Measurements from ENCODE around the gene NKX2-4.
"Not testable (repeated sequence)": the region's sequence is repeated elsewhere in the genome, so short reads cannot be mapped to it uniquely, and the experiment has no call there.

Gene NKX2-4

DNA sequence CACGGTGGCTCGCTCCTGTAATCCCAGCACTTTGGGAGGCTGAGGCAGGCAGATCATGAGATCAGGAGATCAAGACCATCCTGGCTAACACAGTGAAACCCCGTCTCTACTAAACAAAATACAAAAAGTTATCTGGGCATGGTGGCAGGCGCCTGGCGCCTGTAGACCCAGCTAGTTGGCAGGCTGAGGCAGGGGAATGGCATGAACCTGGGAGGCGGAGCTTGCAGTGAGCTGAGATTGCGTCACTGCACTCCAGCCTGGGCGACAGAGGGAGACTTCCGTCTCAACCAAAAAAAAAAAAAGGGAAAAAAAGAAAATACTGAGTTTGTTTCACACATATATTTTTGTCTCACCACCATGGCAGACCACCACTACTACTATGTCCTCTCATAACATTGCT is 31.1 kb downstream of the NKX2-4 start:
- intact Hi-C loops (cut with DNase I); DNase-seq: not testable (repeated sequence)

DNA sequence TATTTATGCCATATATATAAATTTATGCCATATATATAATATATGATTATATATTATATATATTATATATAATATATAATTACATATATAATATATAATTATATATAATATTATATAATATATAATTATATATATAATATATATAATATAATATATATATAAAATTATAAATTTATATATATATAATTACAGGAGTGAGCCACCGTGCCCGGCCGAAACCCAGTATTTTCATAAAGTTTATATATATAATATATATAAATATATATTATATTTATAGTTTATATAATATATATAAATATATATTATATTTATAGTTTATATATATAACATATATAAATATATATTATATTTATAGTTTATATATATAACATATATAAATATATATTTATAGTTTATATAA is 31.6 kb downstream of the NKX2-4 start:
- peak in 2 of 10 donors; percentile 55 to 70 for DNase-seq
- intact Hi-C loops (cut with DNase I) = no loop called here

DNA sequence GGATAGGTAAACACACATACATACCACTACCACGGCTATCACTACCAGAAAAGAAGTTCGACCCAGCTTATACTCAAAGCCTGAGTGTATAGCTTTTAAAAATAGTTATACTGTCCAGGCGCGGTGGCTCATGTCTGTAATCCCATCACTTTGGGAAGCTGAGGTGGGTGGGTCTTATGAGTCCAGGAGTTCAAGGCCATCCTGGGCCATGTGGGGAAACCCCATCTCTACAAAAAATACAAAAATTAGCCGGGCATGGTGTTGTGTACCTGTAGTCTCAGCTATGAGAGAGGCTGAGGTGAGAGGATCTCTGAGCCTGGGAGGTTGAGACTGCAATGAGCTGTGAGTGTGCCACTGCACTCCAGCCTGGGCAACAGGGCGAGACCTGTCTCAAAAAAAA is 32.9 kb downstream of the NKX2-4 start:
- no peak for DNase-seq
- intact Hi-C loops (cut with DNase I) = loop anchor here (5.0 kb wide), 1 partner anchor 253 kb away; no protein-coding TSS in a partner anchor

- intact Hi-C loops (cut with DNase I) = loop anchor here (5.0 kb wide), 1 partner anchor 256 kb away; no protein-coding TSS in a partner anchor
- no peak for DNase-seq
These were observed 36.1 kb downstream of the NKX2-4 start for GRCh38 chr20:21361266-21361665.

GRCh38 chr20:21360705-21361104 is 36.6 kb downstream of the NKX2-4 start:
- intact Hi-C loops (cut with DNase I) = loop anchor here (5.0 kb wide), 1 partner anchor 257 kb away; no protein-coding TSS in a partner anchor

DNA sequence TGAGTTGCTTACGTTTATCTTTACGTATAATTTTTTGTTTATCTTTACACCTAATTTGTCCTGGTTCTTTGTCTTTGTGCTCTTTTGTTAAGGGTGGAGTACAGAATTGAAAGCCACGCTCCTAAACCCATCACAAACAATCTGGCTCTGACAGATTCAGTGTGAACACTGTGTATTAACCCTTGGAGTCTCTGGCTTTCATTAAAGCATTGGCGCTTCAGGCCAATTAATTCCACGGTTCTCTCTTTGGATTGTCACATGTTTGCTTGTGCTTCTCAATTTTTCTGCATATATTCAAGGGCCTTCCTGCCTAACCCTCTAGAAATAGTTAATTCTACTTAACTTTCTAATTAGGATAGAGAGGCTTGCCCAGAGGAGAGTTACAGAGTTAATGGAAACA is 38.6 kb downstream of the NKX2-4 start:
- intact Hi-C loops (cut with DNase I) = no loop called here
- DNase-seq = no peak

More at GRCh38 chr20:21360705-21361104, 36.6 kb downstream of the NKX2-4 start:
- DNase-seq = no peak

DNA sequence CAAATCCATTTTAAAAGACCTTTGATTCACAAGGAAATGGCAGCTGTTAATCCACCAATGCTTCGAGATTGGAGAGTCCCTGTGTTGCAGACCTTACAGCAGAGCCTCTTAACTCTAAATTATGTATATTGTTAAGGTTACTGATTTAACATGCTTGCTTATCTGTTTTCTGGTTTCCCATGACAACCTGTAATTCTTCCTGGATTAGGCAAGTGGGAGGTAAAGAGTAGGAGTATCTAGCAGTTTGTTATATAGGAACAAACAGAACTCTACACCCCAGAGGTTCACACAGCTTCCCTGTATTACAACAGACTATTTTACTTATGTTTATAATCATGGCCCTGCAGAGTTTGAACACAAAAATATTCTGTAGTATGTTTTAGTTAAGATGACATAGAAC is 39.5 kb downstream of the NKX2-4 start:
- DNase-seq = no peak
- intact Hi-C loops (cut with DNase I) = no loop called here

DNA sequence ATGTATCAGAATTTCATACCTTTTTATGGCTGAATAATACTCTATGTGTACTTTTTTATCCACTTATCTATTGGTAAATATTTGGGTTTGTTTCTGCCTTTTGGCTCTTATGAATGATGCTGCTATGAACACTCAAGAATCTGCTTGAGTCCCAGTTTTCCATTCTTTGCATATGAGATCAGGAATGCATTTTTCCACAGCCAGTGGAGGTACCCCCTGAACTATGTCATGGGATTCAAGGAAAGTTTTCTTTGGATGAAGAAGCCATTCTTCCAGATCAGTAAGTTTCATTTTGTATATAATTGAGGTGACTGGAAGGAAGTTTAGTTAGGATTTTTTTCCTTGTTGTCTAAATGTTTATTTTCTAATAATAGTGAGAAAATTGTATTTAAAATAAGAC is 40.9 kb downstream of the NKX2-4 start:
- intact Hi-C loops (cut with DNase I) = no loop called here

DNA sequence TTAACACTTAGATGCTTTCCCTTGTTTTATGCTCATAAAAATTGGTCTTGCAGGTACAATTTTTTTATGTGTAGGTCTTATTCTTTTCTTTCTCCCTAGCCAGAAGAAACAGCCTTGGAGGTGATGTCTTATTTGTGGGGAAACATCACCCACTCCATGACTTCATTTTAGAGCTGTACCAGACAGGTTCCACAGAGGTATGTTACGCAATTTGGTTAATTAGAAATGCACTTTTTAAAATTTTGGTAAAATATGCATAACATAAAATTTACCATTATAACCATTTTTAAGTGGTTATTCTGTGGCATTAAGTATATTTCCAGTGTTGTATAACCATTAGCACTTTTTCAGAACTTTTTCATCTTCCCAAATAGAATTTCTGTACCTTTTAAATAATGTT is 41.3 kb downstream of the NKX2-4 start:
- no peak for DNase-seq
- intact Hi-C loops (cut with DNase I) = no loop called here

More for the DNA sequence above, 40.9 kb downstream of the NKX2-4 start:
- DNase-seq = no peak

- intact Hi-C loops (cut with DNase I) = no loop called here
- no peak for DNase-seq
These were observed 44.1 kb downstream of the NKX2-4 start for GRCh38 chr20:21353236-21353635.

DNA sequence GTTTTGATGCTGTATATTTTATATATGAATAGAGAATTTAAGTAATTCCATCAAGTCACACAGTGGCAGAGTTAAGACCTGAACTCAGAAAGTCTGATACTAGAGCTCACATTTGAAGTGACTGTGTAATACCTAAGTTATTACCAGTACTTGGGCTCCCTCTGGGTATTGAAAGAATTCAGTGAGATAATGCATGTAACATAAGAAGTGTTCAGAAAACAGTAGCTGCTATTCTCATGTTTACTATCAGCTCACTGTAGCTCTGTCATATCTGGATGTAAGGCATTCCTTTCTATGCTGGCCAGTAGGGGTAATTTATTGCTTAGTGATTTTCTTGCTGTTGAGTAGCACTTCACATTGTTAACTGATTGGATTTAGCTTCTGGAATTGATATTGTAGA is 44.6 kb downstream of the NKX2-4 start:
- intact Hi-C loops (cut with DNase I) = no loop called here
- no peak for DNase-seq
